DND-41 (cell line): ENCODE measurements around the gene PRDX6.
A peak's percentile ranks its signal among the peaks of the same experiment; 100 is the strongest.
"Not testable (repeated sequence)": the region's sequence is repeated elsewhere in the genome, so short reads cannot be mapped to it uniquely, and the experiment has no call there.

Experiments
- ATAC-seq: fragments of 200-7000 bp; cut with Tn5 transposase; 3 replicates; pipeline ENCODE4 v1.9.1; 2021; ENCODE audit warnings: low read depth; ENCODE audit not compliant: insufficient read depth
- DNase-seq: peaks from one replicate; pipeline ENCODE4 v3.0.0-alpha.2; 2020
- H2AFZ ChIP-seq: 2 replicates; pipeline ENCODE4 v1.6.0; 2012; ENCODE audit warnings: low read depth, low read length
- H3K27ac ChIP-seq: 2 replicates; pipeline ENCODE4 v1.5.1; 2012; ENCODE audit warnings: low read length, inconsistent platforms
- H3K27me3 ChIP-seq: fragments of 200-600 bp; sonication (generic); 2 replicates; pipeline ENCODE4 v1.6.0; 2012; ENCODE audit warnings: low read length, mild to moderate bottlenecking, inconsistent platforms; ENCODE audit not compliant: insufficient read depth, poor library complexity
- H3K36me3 ChIP-seq: 2 replicates; pipeline ENCODE4 v1.5.1; 2012; ENCODE audit warnings: low read length, inconsistent platforms; ENCODE audit not compliant: insufficient read depth
- H3K4me1 ChIP-seq: 2 replicates; pipeline ENCODE4 v1.5.1; 2012; ENCODE audit warnings: mild to moderate bottlenecking, low read length; ENCODE audit not compliant: insufficient read depth
- H3K4me2 ChIP-seq: 2 replicates; pipeline ENCODE4 v1.6.0; 2012; ENCODE audit warnings: mild to moderate bottlenecking, moderate library complexity, low read length, inconsistent platforms; ENCODE audit not compliant: insufficient read depth
- H3K4me3 ChIP-seq, 2 experiments: fragments of 200-600 bp in 1 of 2; shearing (Covaris generic) in 1 of 2; 2 replicates each; pipeline ENCODE4 v1.5.1; 2012 to 2016; ENCODE audit warnings: inconsistent platforms in 2 of 2, low read length in 2 of 2, mild to moderate bottlenecking in 2 of 2, low read depth in 1 of 2, moderate library complexity in 1 of 2
- H3K79me2 ChIP-seq: 2 replicates; pipeline ENCODE4 v1.6.0; 2012; ENCODE audit warnings: low read length, inconsistent platforms; ENCODE audit not compliant: insufficient read depth
- H3K9ac ChIP-seq: 2 replicates; pipeline ENCODE4 v1.6.0; 2012; ENCODE audit warnings: low read depth, mild to moderate bottlenecking, inconsistent platforms, low read length, moderate library complexity
- H3K9me3 ChIP-seq: 2 replicates; pipeline ENCODE4 v1.5.1; 2012; ENCODE audit warnings: low read length, moderate library complexity, mild to moderate bottlenecking, inconsistent platforms; ENCODE audit not compliant: insufficient read depth, severe bottlenecking
- H4K20me1 ChIP-seq: 2 replicates; pipeline ENCODE4 v1.6.0; 2012; ENCODE audit warnings: low read length; ENCODE audit not compliant: insufficient read depth
- EZH2 ChIP-seq: IDR thresholded peaks from 3 replicates; pipeline ENCODE4 v1.6.1; 2012; ENCODE audit warnings: borderline replicate concordance, low read depth, mild to moderate bottlenecking, moderate library complexity, low read length, inconsistent platforms; ENCODE audit not compliant: severe bottlenecking
- TF ChIP-seq, protein P1 (sequence below): IDR thresholded peaks from 2 replicates; pipeline ENCODE4 v1.5.1; 2012; ENCODE audit warnings: borderline replicate concordance, low read length, moderate library complexity, mild to moderate bottlenecking; ENCODE audit not compliant: poor library complexity, severe bottlenecking; ENCODE audit errors: extremely low read depth

PRDX6 gene

DNA sequence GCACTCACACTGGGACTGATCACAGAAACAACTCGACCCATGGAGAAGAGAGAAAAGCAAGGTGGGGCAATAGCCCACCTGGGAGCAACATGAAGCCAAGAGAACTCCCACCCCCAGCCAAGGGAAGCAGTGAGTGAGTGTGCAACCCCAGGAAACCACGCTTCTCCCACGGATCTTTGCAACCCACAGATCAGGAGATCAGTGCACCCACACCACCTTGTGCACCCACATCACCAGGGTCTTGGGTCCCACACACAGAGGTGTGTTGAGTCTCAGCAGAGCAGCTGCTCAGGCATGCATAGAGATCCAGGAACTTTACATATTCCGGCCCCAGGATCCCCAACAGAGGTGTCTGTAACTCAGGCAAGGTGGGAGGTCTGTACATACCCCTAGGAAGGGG is 17.2 kb upstream of the PRDX6 start:
- Histone ChIP-seq H3K79me2 (no peaks in the 10 kb centered on the region), H3K36me3 (peaks cover 23% of the 10 kb centered on the region), H3K27me3 (no peaks in the 10 kb centered on the region), H3K9ac (no peak overlapping the region), H3K9me3 (no peaks in the 10 kb centered on the region), H2AFZ (no peak overlapping the region), H3K4me2 (no peak overlapping the region), H4K20me1 (no peaks in the 10 kb centered on the region), H3K4me1 (peaks cover 7% of the 10 kb centered on the region), H3K27ac (no peak overlapping the region), H3K4me3 (no peak overlapping the region)
- peak; percentile 33 for DNase-seq
- peak; percentile 76 for ATAC-seq
- TF ChIP-seq EZH2: no peak
- TF ChIP-seq, protein P1, sequence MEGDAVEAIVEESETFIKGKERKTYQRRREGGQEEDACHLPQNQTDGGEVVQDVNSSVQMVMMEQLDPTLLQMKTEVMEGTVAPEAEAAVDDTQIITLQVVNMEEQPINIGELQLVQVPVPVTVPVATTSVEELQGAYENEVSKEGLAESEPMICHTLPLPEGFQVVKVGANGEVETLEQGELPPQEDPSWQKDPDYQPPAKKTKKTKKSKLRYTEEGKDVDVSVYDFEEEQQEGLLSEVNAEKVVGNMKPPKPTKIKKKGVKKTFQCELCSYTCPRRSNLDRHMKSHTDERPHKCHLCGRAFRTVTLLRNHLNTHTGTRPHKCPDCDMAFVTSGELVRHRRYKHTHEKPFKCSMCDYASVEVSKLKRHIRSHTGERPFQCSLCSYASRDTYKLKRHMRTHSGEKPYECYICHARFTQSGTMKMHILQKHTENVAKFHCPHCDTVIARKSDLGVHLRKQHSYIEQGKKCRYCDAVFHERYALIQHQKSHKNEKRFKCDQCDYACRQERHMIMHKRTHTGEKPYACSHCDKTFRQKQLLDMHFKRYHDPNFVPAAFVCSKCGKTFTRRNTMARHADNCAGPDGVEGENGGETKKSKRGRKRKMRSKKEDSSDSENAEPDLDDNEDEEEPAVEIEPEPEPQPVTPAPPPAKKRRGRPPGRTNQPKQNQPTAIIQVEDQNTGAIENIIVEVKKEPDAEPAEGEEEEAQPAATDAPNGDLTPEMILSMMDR: no peak

DNA sequence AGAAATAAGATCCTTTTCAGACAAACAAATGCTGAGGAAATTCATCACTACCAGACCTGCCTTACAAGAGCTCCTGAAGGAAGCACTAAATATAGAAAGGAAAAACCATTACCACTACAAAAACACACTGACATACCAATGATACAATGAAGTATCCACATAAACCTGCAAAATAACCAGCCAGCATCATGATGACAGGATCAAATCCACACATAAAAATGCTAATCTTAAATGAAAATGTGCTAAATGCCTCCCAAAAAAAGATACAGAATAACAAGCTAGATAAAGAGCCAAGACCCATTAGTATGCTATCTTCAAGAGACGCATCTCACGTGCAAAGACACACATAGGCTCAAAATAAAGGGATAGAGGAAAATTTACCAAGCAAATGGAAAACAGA is 14.5 kb upstream of the PRDX6 start:
- H3K9me3 ChIP-seq, H3K4me2 ChIP-seq: not testable (repeated sequence)

DNA sequence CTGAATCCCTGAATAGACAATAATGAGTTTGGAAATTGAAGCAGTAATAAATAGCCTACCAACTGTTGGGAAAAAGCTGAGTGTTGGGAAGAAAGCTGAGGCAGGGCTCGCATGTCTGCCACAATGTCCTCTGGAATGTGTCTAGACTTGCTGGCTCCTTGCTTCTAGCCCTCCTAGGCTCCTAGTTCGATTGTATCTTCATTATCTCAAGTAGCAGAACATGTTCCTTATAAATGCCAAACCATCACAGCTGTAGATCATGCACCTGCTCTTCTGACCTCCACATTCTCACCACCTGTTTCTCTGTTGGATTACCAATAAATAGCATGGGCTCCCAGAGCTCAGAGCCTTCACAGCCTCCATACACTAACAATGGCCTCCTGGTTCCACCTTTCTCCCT is 12.9 kb upstream of the PRDX6 start:
- H3K36me3 ChIP-seq: peaks cover 23% of the 10 kb centered on the region
- not testable (repeated sequence) for H3K9ac ChIP-seq, H3K27me3 ChIP-seq, H3K4me1 ChIP-seq, H3K4me3 ChIP-seq, ATAC-seq, H3K27ac ChIP-seq, DNase-seq, H3K4me2 ChIP-seq, H4K20me1 ChIP-seq, H3K79me2 ChIP-seq, H2AFZ ChIP-seq, H3K9me3 ChIP-seq

More for the DNA sequence above, 14.5 kb upstream of the PRDX6 start:
- ATAC-seq, H3K4me3 ChIP-seq, H4K20me1 ChIP-seq, H3K27ac ChIP-seq, H3K79me2 ChIP-seq, DNase-seq, H2AFZ ChIP-seq, H3K9ac ChIP-seq, H3K27me3 ChIP-seq, H3K4me1 ChIP-seq: not testable (repeated sequence)
- H3K36me3 ChIP-seq: peaks cover 23% of the 10 kb centered on the region

DNA sequence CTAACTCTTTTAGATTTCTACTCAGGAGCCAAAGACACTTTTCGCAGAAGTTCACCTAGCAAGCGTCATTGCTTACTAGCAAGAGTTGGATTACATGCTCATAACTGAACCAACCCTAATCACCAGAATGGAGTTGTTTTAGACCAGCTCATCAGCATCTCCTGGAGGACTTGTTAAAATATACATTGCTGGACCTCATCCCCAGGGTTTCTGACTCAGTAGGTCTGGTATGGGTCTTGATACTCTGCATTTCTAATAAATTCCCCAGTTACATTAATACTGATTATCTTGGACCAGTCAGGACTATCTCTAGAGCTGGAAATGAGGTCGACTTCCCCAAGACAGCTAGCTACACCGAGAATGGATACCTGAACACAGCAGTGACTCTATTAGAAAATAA is 9.7 kb upstream of the PRDX6 start:
- Histone ChIP-seq H3K9me3 (peaks cover 12% of the 10 kb centered on the region), H3K27ac (no peak overlapping the region), H3K36me3 (0 out of 2 replicates have a peak, but pooled peaks cover 4% of the 10 kb centered on the region), H3K4me1 (no peaks in the 10 kb centered on the region), H3K79me2 (no peaks in the 10 kb centered on the region), H2AFZ (no peak overlapping the region), H3K9ac (no peak overlapping the region), H4K20me1 (no peaks in the 10 kb centered on the region), H3K4me2 (no peak overlapping the region), H3K4me3 (no peak overlapping the region), H3K27me3 (no peaks in the 10 kb centered on the region)
- no peak for DNase-seq
- TF ChIP-seq, protein P1: no peak
- TF ChIP-seq EZH2: no peak
- no peak for ATAC-seq

DNA sequence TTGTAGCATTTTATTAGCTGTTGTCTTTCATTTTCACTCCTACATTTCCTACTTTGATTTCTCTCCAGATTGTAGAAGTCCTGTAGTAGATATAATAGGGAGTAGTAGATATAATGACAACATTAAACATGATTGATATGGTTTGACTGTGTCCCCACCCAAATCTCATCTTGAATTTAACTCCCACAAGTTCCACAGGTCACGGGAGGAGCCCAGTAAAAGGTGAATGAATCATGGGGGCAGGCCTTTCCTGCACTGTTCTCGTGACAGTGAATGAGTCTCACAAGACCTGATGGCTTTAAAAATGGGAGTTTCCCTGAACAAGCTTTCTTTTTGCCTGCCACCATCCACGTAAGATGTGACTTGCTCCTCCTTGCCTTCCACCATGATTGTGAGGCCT is 7.5 kb upstream of the PRDX6 start:
- Histone ChIP-seq H3K9me3 (peaks cover 12% of the 10 kb centered on the region), H3K79me2 (no peaks in the 10 kb centered on the region), H3K4me1 (no peaks in the 10 kb centered on the region; the same call in 1 of the 2 replicates), H3K27me3 (no peaks in the 10 kb centered on the region), H3K4me3 (no peak overlapping the region), H3K9ac (no peak overlapping the region), H3K4me2 (no peak overlapping the region), H2AFZ (no peak overlapping the region), H3K27ac (no peak overlapping the region), H4K20me1 (no peaks in the 10 kb centered on the region), H3K36me3 (0 out of 2 replicates have a peak, but pooled peaks cover 4% of the 10 kb centered on the region)
- ATAC-seq (no peak), DNase-seq (no peak)
- TF ChIP-seq EZH2: no peak
- TF ChIP-seq, protein P1: no peak
